HG03558 (cell line): ENCODE results near the gene ARHGAP22.

Experiments used
- ATAC-seq: cut with Tn5 transposase; IDR thresholded peaks from one replicate; pipeline ENCODE4 v1.9.1; 2021; ENCODE audit warnings: moderate number of reproducible peaks; ENCODE audit not compliant: unreplicated experiment; ENCODE audit errors: extremely low read depth

Gene ARHGAP22

DNA sequence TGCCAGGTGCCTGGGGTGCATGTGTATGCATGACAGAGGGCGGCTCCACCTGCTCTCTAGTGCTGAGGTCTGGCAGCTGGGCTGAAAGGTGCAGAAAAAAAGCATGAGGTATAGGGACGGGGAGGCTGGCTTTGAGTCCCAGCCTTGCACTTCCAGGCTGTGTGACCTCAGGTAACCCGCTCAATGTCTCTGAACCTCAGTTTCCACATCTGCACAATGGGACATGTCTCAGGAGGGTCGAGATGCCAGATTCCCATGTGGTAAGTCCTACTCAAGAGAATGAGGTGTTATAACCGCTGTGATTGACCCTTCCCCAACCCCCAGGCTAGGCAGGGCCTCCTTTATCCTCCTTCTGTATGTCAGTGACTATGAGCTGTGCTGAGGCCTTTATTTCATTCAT lies 48.8 kb downstream of the ARHGAP22 start:
- no peak for ATAC-seq

DNA sequence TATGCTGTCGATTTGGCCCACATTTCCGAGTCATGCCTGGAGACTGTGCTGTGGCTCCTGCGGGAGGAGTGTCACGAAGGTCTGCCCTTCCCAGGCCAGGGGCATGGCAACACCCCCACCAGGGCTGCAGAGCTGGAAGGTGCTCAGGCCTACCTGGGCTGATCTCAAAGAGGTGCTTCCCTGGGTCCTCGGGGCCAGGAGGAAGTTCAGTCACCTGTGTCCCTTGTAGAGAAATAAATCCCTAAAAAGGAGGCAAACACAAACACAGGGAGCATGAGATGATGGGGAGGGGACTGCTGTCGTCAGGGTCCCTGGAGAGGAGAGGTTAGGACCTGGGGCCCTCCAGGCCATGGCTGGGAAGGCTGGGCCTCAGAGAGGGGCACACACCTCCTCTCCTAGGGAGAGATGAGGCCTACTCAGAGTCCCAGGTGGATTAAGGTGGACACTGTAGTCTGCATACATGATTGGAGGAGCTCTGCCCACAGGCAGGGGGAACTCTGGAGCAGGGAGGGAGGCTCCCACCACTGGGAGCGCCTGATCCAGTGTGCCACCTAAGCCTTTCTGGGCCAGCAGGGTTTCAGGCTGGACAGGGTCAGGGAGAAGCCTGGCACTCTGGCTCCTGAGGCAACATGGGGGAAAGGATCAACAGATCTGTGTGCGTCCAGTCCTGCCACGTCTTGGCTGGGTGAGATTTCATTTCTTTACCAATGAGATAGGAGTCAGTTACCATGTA lies 49.4 kb downstream of the ARHGAP22 start:
- ATAC-seq = no peak

DNA sequence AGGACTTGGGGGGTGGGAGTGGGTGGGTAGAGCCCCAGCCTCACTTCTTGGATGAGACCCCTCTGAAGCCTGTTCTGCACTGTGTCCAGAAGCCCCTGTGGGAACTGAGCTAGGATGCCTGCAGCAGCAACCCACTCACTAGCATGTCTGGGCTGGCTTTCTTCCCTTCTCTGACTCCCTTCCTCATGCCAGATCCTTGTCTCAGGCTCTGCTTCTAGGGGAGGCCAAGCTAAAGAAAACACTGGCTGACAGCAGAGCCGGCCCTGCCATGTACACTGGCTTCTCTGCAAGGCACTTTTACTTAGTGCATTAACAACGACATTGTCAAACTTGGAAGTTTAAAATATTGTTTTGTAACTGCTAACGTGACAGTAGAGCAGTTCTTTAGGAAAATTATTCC lies 50.2 kb downstream of the ARHGAP22 start:
- ATAC-seq = no peak

DNA sequence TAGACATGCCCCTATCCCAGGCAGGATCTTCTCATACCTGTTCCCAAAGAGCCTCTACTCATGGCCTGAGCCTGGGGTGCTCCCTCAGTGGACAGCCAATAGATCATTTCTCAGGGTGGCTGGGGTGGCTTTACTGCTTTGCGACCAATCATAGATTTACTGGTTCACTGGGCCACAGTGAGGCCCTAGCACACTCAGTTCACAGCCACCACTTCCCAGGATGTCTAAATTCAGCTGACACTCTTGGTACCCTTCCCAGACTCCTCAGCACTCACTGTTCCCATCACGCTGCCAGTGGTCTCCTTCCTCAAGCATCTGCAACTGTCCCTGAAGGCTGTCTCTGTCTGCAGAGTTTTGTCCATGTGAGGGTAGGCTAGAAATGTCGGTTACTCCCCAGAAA lies 50.6 kb downstream of the ARHGAP22 start:
- no peak for ATAC-seq

DNA sequence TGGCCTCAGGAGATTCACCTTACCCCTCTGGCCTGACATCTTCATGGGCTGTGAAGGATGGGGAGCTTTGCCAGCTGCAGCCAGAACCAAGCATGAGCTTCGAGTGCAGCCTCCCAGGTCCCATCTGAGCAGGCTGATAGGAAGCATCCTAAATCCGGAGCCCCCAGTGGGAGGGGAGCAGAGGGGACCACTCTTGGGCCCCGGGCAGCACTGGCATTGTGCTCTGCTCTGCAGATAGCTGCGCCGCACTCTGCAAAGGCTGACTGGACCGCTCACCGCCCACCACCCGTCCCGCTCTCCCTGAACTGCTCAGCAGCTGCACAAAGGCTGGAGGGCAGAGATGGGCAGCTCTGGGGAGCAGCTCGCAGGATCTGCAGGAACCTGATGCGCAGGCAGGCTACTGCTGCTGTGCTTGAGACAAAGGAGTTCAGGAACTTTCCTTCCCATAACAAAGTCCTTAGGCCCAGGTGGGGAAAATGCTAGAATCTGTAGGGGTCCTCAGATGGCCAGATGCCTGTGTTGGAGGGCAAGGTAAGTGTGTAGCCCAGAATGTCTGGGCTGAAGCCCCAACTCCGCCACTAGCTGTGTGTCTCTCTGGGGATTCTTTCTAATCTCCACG lies 51.8 kb downstream of the ARHGAP22 start:
- no peak for ATAC-seq

DNA sequence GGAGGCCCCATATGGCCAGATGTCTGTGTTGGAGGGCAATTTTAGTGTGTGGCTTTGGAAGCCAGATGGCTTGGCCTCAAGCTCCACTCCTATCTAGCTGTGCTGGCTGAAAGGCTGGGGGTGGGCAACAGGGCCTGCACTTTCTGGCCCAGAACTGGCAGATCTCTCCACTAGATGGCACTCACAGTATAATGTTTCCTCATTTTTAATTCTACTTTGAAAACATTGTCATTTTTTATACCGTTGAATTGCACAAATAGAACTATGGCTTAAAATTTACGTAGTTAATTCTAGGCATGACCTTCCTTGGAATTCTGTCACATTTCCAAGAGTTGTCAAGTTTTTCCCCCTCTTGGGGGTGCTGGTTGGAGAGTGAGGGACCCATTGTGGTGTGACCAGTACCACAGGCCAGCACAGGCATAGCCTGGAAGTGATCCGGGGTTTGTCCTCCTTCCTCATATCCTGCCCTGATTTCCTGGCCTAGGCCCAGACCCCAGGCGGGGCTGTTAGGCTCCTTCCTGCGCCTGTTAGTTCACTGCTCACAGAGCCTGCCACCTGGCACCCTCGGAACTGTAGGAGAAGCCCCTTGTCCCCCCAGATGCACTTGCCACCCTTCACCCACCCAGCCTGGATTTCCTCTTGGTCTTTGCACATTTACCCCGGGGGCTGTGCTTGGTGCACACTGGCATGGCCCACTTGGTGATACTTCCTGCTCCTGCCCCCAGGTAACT lies 52.8 kb downstream of the ARHGAP22 start:
- ATAC-seq = no peak

DNA sequence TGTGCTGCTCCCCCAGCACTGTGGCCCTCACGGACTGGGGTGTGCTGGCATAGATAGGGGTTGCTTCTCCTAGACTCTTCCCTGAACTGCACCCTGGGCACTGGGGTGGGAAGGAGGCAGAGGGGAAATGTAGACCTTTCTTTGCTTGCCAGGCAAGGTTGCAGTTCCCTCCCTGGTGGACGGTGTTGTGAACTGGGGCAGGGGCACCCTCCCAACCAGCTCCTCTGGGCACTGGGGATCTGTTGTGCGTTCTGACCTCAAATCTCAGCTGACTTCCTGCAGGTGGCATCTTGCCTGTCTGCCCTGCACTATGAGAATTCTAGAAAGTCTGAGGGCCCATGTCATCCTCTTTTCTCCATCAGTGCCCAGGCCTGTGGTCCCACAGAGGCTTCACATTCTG lies 53.9 kb downstream of the ARHGAP22 start:
- ATAC-seq = no peak

DNA sequence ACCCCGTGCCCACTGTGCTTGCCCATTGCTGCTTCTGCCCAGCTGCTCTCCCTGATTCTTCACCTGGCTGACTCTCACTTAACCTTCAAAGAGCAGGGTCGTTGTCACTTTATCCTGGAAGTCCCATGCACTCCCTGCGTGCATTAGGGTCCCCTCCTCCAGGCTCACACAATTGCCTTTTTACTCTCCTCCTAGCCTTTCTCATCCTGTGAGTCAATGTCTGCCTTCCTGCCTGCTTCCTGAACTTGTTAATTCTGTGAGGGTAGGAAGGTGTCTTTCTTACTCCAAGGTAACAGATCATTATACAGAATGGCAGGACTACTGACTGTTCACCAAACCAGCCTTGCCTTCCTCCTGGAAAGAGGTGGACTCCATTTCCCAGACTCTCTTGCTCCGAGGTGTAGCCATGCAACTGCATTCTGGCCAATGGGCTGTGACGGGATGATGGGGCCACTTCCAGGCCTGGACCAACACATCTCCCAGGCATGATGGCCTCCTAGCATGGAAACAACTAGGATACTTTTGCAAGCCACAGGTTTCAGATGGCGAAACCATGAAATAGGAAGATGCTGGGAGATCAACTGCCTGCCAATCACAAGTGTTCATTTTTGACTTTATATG lies 54.7 kb downstream of the ARHGAP22 start:
- no peak for ATAC-seq

DNA sequence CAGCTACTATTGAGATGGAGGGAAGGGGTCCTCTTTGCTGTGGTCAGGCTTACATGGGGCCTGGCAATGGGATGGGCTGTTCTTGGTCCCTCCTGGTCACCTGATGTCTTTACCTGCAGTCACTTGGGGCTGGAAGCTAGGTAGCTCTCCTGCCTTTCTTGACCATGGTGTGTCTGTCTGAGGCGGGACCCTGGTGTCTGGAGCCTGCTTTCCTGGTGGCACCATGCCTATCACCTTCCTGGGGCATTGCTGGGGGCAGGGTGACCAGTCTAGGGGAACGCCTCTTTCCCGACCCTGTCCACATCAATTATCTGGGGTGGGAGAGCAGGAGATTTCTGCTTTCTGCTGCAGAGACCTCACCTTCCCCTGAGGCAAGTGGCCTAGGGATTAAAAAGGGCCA lies 55.6 kb downstream of the ARHGAP22 start:
- ATAC-seq = no peak

DNA sequence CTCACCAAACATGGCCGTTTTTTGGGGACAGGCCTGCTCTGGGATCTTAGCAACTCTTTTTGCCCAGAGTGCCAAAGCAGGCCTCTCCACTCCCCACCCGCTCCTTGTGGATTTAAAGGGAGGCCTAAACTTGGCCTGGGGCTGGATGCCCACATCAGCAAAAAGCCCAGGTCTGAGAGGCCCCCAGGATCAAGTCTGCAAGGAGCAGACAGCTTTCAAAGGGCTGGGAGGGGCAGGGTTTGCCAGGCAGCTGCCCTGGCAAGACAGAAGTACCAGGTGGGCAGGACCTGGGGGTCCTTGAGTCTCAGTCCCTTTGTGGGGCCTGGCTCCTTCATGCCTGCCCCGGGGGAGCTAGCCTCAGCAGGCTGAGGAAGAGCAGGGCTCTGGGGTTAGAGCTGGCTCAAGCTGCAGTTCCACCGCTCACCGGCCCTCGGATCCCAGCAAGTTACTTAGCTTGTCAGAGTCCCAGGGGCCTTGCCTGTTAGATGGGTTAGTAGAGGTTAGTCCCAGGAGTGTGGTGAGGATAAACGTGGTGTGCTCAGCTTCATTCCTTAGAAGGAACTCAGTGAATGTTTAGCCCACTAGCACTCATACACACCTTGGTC lies 56.2 kb downstream of the ARHGAP22 start:
- no peak for ATAC-seq

DNA sequence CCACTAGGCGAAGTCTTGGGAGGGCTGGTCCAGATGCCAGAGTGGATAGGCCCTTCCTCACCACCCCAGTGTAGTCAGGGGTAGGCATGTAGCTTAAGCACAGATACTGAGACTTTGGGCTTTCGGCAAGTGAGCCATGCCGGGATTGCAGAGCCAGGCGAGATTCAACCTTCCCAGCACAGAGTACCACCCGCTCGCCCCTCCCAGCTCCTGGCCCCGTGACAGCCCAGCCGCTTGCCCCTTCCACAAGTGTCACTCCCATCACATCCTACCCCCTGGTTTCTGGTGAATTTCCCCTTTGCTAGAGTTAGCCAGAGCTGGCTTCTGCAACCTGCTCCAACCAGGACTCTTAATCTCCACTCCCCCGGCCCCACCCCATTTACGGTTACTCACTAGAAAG lies 56.9 kb downstream of the ARHGAP22 start:
- no peak for ATAC-seq

DNA sequence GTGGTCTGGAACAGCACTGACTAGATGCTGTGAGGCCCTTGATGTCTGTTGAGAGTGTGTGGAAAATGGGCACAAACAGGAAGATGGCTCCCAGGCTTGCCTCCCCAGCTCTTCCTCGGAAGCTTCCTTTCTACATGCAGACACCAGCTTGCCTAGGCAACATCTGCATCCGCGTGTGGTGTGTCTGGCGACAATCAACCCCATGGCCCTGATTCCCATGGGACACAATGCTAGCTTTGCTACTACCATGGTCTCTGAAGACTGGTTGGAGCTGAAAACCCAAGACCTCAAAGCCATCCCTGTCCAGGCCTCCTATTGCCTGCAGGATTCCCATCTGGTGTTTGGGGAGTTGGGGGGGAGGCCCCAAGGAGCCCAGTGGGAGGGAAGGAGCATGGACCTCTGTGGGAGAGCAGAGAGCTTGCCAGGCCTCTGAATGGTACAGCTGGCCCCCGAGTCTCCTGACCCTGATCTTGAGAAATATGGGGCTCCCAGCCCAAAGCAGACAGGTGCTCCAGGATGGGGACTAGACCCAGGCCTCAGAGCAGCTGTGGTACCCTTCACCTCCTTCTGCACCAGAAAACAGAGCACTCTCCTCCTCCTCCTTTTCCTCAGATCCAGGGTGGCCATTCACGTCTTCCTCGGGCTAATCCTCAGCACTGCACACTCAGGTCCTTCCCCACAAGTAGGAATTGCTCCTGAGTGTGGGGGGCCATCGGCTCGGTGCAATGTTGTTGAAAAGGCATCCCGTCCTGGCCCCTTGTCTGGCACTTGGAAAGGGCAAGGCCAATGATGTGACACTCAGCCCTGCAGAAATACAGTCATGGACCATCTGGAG lies 57.6 kb downstream of the ARHGAP22 start:
- no peak for ATAC-seq

DNA sequence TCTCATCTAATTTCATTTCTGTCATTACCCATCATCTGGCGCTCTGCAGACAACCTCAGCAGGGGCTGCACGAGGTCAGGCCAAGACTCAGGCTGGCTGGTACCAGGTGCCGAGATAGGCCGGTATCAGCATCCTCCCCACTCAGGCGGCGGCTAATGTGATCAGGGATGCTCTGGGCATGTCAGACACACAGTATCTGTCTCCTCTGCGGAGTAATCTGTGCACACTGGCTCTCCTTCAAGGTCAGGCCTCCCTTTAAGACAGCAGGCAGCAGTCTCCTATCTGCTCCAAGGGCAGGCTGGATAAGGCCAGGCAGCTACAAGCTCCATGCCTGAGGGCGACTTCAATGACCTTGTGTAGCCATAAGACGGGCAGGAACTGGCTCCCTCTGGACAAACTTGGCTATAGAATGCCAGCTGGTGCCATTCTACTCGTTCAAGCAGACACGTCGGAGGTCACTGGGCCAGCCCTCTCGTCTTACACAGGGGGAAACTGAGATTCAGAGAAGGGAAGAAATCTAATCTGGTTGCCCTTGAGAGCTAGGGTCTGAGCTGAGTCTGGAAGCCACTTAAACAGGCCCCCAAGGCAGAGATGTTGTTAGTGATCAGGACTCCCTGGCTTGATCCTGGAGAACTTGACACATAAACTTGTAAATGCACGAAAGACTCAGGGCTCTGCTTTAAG lies 59.3 kb downstream of the ARHGAP22 start:
- no peak for ATAC-seq

DNA sequence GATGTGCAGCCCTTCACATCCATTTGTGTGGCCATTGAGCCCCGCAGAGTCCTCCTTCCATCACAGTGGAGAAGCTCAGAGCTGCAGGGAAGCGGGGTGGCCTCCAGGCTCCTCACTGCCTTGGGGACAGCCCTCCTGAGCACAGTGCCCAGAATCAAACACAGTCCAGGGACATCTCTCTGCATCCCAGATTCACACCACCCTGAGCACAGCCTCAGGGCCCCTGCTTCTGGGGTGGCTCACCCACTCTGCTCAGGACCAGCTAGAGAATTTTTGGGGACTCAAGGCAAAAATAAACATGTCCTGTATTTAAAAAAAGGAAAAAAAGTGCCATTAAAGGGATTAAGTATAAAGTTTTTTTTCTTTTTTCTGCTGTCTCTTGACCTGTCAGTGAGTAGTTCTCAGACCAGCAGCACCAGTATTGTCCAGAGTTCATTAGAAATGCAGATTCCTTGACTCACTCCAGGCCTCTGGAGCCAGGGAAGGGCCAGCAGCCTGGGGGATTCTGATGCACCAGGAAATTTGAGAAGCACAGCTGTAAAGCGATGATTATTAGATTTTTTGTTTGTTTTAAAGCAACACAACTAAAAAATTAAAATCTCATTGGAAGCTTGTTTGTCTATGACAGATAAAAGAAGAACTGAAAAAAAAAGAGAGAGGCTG lies 61.6 kb downstream of the ARHGAP22 start:
- ATAC-seq = no peak

DNA sequence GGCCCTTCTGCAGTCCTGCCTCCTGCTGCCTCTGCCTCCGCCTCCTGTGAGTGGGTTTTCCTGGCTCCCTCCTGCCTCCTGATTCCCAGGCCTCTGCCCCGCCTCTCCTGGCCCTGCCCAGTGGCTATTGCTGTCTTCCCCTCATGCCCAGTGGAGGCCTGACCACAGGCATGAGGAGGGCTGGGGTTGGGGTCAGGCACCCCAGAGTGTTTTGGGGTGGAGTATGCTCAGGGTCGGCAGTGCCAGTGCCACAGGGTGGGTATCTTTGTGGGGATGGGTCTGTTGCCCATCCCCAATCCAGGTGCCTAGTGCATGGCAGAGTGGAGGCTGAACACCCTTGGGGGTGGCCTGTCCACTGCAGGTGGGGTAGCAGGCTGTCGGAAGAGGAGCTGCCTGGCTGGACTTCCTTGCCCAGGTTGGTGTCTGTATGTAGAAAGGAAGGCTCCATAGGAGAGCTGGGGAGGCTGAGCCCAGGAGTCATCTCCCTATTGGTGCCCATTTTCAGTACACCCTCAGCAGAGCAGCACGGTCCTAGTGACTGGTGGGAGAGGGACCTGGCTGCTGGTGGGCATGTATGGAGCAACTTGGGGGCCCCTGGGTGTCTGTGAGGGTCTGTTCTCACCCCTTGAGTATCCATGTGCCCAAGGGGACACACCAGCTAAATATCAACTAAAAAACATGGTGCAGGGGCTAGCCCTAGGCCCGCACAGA lies 62.2 kb downstream of the ARHGAP22 start:
- ATAC-seq = no peak

DNA sequence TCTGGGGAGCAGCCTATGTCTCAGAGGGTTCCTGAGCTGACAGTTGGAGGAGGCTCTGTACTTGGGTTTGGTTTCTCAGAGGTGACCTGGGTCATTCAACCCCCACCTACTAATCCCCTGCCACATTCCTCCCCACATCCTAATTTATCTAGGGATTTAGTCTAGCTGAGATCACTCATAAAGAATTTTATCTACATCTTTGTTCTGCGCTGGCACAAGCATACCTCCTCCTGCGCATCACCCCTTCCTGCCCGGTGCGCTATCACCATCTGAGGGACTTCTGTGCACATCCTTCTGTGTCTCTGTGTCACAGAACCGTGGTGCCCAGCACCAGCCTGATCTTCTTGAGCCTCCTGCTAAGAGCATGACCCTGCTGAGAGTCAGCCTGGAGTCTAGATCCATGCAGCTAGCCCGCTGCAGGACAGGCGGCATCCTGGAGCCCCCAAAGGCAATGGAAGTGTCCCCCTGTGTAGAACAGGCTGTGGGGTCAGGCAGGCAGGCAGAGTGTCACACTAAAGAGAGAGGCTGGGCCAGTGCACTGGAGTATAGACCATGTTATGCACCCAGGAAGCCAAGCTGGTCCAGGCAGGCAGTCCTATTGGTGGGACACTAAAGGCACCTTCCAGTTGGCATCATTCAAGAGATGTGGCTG lies 63.6 kb downstream of the ARHGAP22 start:
- no peak for ATAC-seq

DNA sequence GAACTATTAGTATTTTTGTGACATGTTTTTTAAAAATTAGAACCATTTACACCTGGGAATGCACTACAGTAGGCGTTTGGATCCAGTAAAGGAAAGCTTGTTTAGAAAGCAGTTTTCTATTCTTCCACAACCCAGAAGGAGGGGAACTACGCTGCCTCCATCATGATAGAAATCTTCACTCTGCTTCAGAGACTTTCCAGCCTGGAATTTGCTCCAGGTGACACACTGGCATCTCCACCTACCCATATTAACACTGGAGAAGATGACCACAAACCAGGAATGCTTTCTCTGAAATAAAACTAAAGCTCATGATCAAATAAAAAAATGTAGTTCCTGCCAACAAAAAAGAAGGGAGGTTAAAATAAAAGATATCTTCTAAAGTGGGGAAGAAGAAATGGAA lies 66.3 kb downstream of the ARHGAP22 start:
- ATAC-seq = no peak
